K562 (cell line): Measurements from ENCODE around the gene ROPN1L. TPM values are rescaled to one million over a fixed set of nuclear protein-coding genes. Genes with fewer than 3 reads are reported as not detected.
A peak's percentile ranks its signal among the peaks of the same experiment; 100 is the strongest.

Source experiments
- ATAC-seq: fragments of 200-7000 bp; cut with Tn5 transposase; 3 replicates; pipeline ENCODE4 v1.9.1; 2020; ENCODE audit warnings: moderate library complexity
- BruUV-seq: library from RNA; stranded (reverse); fragments of 400-500 nt; replicated peaks from 2 replicates; lab custom pipeline; 2021; lab: Mats Ljungman, UMichigan
- CTCF ChIA-PET: fragments of 300-600 bp; formaldehyde crosslinking; extraction: SDS; loops from one replicate; lab custom pipeline; 2021; ENCODE audit warnings: low intra/inter-chr PET ratio; lab: Yijun Ruan, JAX
- POLR2A ChIA-PET: fragments of 300-600, 350-650 bp; sonication (Branson Sonifier 250); formaldehyde crosslinking; extraction: SDS; loops from one replicate; lab custom pipeline; 2021; ENCODE audit warnings: antibody characterized with exemption, inconsistent platforms; lab: Yijun Ruan, JAX
- DNase-seq, 4 experiments: peaks; one replicate each; pipeline versions ENCODE4 v3.0.0 to v3.0.0-alpha.2; 2011 to 2018; ENCODE audit warnings: low spot score in 3 of 4, mixed read lengths in 3 of 4; ENCODE audit errors: extremely low read depth in 1 of 4
- FAIRE-seq: peaks from 2 replicates; lab custom pipeline; 2011; peaks lifted over from hg19 to GRCh38; lab: Jason Lieb, UNC
- H2AFZ ChIP-seq: 2 replicates; pipeline ENCODE4 v1.6.0; 2011; ENCODE audit warnings: low read depth, low read length, control low read depth, inconsistent platforms
- H3K27ac ChIP-seq: fragments of 200-600 bp; 3 replicates; pipeline ENCODE4 v1.8.0; 2011; ENCODE audit warnings: low read depth, mild to moderate bottlenecking, control low read depth, inconsistent platforms, low read length, moderate library complexity, mixed read lengths; ENCODE audit errors: extremely low read depth
- H3K27me3 ChIP-seq, 2 experiments: fragments of 300-600 bp in 1 of 2; 2 replicates in 1 of 2; 3 replicates in 1 of 2; pipeline versions ENCODE4 v1.6.0 to v1.8.0; 2011; ENCODE audit warnings: inconsistent platforms in 2 of 2, low read length in 2 of 2, mild to moderate bottlenecking in 1 of 2, mixed read lengths in 1 of 2, moderate library complexity in 1 of 2; ENCODE audit not compliant: control insufficient read depth in 2 of 2, insufficient read depth in 2 of 2
- H3K36me3 ChIP-seq: fragments of 300-600 bp; 3 replicates; pipeline ENCODE4 v1.8.0; 2011; ENCODE audit warnings: mild to moderate bottlenecking, low read length, inconsistent platforms; ENCODE audit not compliant: control insufficient read depth, insufficient read depth
- H3K4me1 ChIP-seq, 2 experiments: fragments of 200-600 bp in 1 of 2; replicated peaks in 1 of 2; 2 replicates in 1 of 2; 3 replicates in 1 of 2; pipeline versions ENCODE4 v1.5.1 to v1.8.0; 2011; ENCODE audit warnings: inconsistent platforms in 2 of 2, low read length in 2 of 2, mild to moderate bottlenecking in 1 of 2, mixed read lengths in 1 of 2, moderate library complexity in 1 of 2; ENCODE audit not compliant: control insufficient read depth in 2 of 2, insufficient read depth in 2 of 2
- H3K4me2 ChIP-seq: 2 replicates; pipeline ENCODE4 v1.6.1; 2011; ENCODE audit warnings: low read length, control low read depth, inconsistent platforms, mixed read lengths; ENCODE audit not compliant: insufficient read depth
- H3K4me3 ChIP-seq: fragments of 200-600 bp; sonication (generic), shearing (Covaris generic); 2 replicates; pipeline ENCODE4 v1.5.1; 2016; ENCODE audit warnings: control low read depth, inconsistent platforms
- H3K79me2 ChIP-seq: fragments of 200-600 bp; 3 replicates; pipeline ENCODE4 v1.8.0; 2011; ENCODE audit warnings: low read length, inconsistent platforms; ENCODE audit not compliant: control insufficient read depth, insufficient read depth
- H3K9ac ChIP-seq, 2 experiments: 2 replicates each; pipeline versions ENCODE4 v1.6.0 to v1.6.1; 2011; ENCODE audit warnings: low read depth in 2 of 2, low read length in 2 of 2, control low read depth in 1 of 2, inconsistent platforms in 1 of 2, mild to moderate bottlenecking in 1 of 2, mixed read lengths in 1 of 2; ENCODE audit not compliant: insufficient read depth in 1 of 2
- H3K9me1 ChIP-seq: one replicate; pipeline ENCODE4 v1.6.0; 2011; ENCODE audit warnings: inconsistent platforms, mild to moderate bottlenecking, low read length, moderate library complexity; ENCODE audit not compliant: control insufficient read depth, insufficient read depth
- H3K9me3 ChIP-seq: replicated peaks from 2 replicates; pipeline ENCODE4 v1.5.1; 2011; ENCODE audit warnings: low read depth, low read length, inconsistent platforms; ENCODE audit not compliant: control insufficient read depth, insufficient read depth
- H4K20me1 ChIP-seq: replicated peaks from 2 replicates; pipeline ENCODE4 v1.6.1; 2011; ENCODE audit warnings: low read length, inconsistent platforms, mixed read lengths; ENCODE audit not compliant: control insufficient read depth, insufficient read depth
- CTCF ChIP-seq, 3 experiments: IDR thresholded peaks in 2 of 3; conservative IDR thresholded peaks in 1 of 3; 2 replicates each; pipeline ENCODE4 v1.5.1; 2011 to 2012; ENCODE audit warnings: low read length in 3 of 3, mild to moderate bottlenecking in 3 of 3, control low read depth in 2 of 3, improper control_type of control experiment in 1 of 3, inconsistent platforms in 1 of 3, low read depth in 1 of 3, mixed read lengths in 1 of 3, moderate library complexity in 1 of 3; ENCODE audit not compliant: insufficient read depth in 2 of 3
- EZH2 ChIP-seq: IDR thresholded peaks from 2 replicates; pipeline ENCODE4 v1.6.1; 2012; ENCODE audit warnings: low read depth, mild to moderate bottlenecking, inconsistent platforms, low read length, borderline replicate concordance
- GTF2A2 ChIP-seq: IDR thresholded peaks from 2 replicates; pipeline ENCODE4 v1.6.1; 2016; ENCODE audit warnings: mild to moderate bottlenecking, missing genetic modification characterization, missing compliant biosample characterization
- L3MBTL2 ChIP-seq: fragments of 450-650 bp; IDR thresholded peaks from 2 replicates; pipeline ENCODE4 v1.6.1; 2016; ENCODE audit warnings: mild to moderate bottlenecking, moderate library complexity
- RAD21 ChIP-seq, 2 experiments: fragments of 250-450 bp in 1 of 2; fragments of 450-650 bp in 1 of 2; sonication (Bioruptor Pico) in 1 of 2; formaldehyde crosslinking in 1 of 2; IDR thresholded peaks in 1 of 2; conservative IDR thresholded peaks in 1 of 2; 2 replicates each; pipeline versions ENCODE4 v1.4.0 to v1.8.0; 2020 to 2022; ENCODE audit warnings: mild to moderate bottlenecking in 2 of 2, moderate library complexity in 1 of 2
- SIX5 ChIP-seq, 2 experiments: IDR thresholded peaks; 2 replicates each; pipeline ENCODE4 v1.6.1; 2011; ENCODE audit warnings: low read length in 2 of 2, borderline replicate concordance in 1 of 2, low read depth in 1 of 2, mild to moderate bottlenecking in 1 of 2, moderate library complexity in 1 of 2; ENCODE audit not compliant: insufficient read depth in 1 of 2
- SP1 ChIP-seq: sonication (generic); formaldehyde crosslinking; IDR thresholded peaks from 2 replicates; pipeline ENCODE4 v1.8.1; 2022; ENCODE audit warnings: mild to moderate bottlenecking, missing genetic modification reagents
- YY1 ChIP-seq, 3 experiments: IDR thresholded peaks; 2 replicates each; pipeline ENCODE4 v1.6.1; 2011; ENCODE audit warnings: low read length in 2 of 3, mild to moderate bottlenecking in 2 of 3, moderate library complexity in 2 of 3, borderline replicate concordance in 1 of 3, control low read depth in 1 of 3, low read depth in 1 of 3; ENCODE audit not compliant: insufficient read depth in 3 of 3, insufficient replicate concordance in 2 of 3, control insufficient read depth in 1 of 3, insufficient read length in 1 of 3; ENCODE audit errors: extremely low read depth in 1 of 3
- WGBS: fragments of 100-300 bp; shearing (Covaris generic); methylation state at CpG from one replicate; pipeline ENCODE4 v1.1.6; 2016; ENCODE audit warnings: low coverage, mixed read lengths; ENCODE audit not compliant: insufficient coverage; ENCODE audit errors: missing lambda C conversion rate; 5-methylcytosine and 5-hydroxymethylcytosine counted together
- in situ Hi-C: fragments of 300-500 bp; cut with MboI; formaldehyde crosslinking; loops from 4 replicates; pipeline ENCODE4 v1.15.0; 2018; ENCODE audit warnings: inconsistent platforms, mixed read lengths
- intact Hi-C: fragments of 100-400 bp; cut with micrococcal nuclease; formaldehyde crosslinking; loops from 2 replicates; pipeline ENCODE4 v1.14.2; 2022
- polyA plus RNA-seq, 8 experiments: library from polyadenylated mRNA; depleted of rRNA in 4 of 8; stranded (reverse) in 5 of 8; unstranded in 3 of 8; fragments of >200 nt; fragmentation: Nextera tagmentation in 2 of 8; fragmentation: Illumina TruSeq in 1 of 8; extraction: Ambion mirVana in 2 of 8; extraction: Trizol in 1 of 8; gene quantifications; 2 replicates each; pipeline versions ENCODE4 v1.2.1 to v1.2.3, GENCODE V29; 2011 to 2014; ENCODE audit warnings: inconsistent platforms in 1 of 8, missing spikeins in 1 of 8
- total RNA-seq, 7 experiments: library from RNA; depleted of rRNA in 6 of 7; stranded (reverse); fragments of >200 nt in 6 of 7; fragmentation: Illumina TruSeq in 2 of 7; extraction: Trizol in 2 of 7; gene quantifications; 2 replicates each; pipeline versions ENCODE4 v1.2.1 to v1.2.3, GENCODE V29; 2011 to 2021; ENCODE audit warnings: low replicate concordance in 1 of 7
- TF ChIP-seq, protein P1 (sequence below): fragments of 450-650 bp; IDR thresholded peaks from 2 replicates; pipeline ENCODE4 v1.6.1; 2017; ENCODE audit warnings: antibody characterized with exemption, mild to moderate bottlenecking
- TF ChIP-seq, protein P2 (sequence below): sonication (generic); formaldehyde crosslinking; IDR thresholded peaks from 2 replicates; pipeline ENCODE4 v1.8.0; 2022; ENCODE audit warnings: mild to moderate bottlenecking, missing genetic modification reagents
- TF ChIP-seq, protein P3 (sequence below): sonication (generic); formaldehyde crosslinking; IDR thresholded peaks from 2 replicates; pipeline ENCODE4 v1.8.1; 2023; ENCODE audit warnings: mild to moderate bottlenecking, missing genetic modification reagents

Gene ROPN1L
- total and polyA plus RNA-seq, 9 of the 15 experiments (the other 6 are each of a cell fraction or from before 2014, with no cell fraction given): 0.04 to 0.85 (median 0.24) TPM; not detected in 3

DNA sequence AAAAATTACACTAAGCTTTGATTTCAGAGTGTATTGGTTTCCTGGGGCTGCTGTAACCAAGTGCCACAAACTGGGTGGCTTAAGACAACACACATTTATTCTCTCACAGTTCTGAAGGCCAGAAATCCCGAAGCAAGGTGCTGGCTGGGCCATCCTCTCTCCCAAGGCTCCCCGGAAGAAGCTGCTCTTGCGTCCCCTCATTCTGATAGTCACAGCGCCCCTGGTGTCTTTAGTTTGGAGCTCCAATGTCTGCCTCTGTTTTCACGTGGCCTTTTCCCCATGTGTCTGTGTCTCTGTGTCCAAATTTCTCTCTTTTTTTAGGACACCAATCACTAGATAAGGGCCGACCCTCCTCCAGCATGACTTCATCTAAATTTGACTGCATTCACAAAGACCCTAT lies 56.7 kb downstream of the ROPN1L start:
- H3K4me1 ChIP-seq: peaks cover 13 to 24% of the 10 kb centered on the region in 2 experiments
- H3K4me3 ChIP-seq: no peak overlapping the region
- ChIA-PET POLR2A (interaction anchor here (2.5 kb wide), 1 partner anchor 9 kb away, joined by 11 read pairs; no protein-coding TSS in a partner anchor), CTCF (no interaction called here)
- ATAC-seq (peak; percentile 47), DNase-seq (peak in 2 of 4 experiments; percentile 35 to 62), FAIRE-seq (peak; percentile 60)
- BruUV-seq: no TSS peak
- no peaks in the 10 kb centered on the region for H3K36me3 ChIP-seq
- 15% methylated on average over 6 of the region's 6 CpGs for WGBS
- no peaks in the 10 kb centered on the region for H3K9me1 ChIP-seq
- no peaks in the 10 kb centered on the region for H3K27me3 ChIP-seq
- H3K4me2 ChIP-seq: no peak overlapping the region
- H3K27ac ChIP-seq: no peak overlapping the region
- no peaks in the 10 kb centered on the region for H3K79me2 ChIP-seq
- in situ Hi-C loops (no loop called here), intact Hi-C loops (no loop called here)
- H3K9ac ChIP-seq: no peak overlapping the region
- peak overlapping the region; percentile 69 for H2AFZ ChIP-seq
- no peaks in the 10 kb centered on the region for H4K20me1 ChIP-seq
- H3K9me3 ChIP-seq: peaks cover 6% of the 10 kb centered on the region
- TF ChIP-seq RAD21 (CRISPR knock-in tag; conservative IDR thresholded peaks at IDR 0.05 in 1 of 2, IDR thresholded peaks at IDR 0.05 in 1 of 2): peak in 1 of 2 experiments; percentile 24; a peak in 1 of 4 replicates
- TF ChIP-seq, protein P1, sequence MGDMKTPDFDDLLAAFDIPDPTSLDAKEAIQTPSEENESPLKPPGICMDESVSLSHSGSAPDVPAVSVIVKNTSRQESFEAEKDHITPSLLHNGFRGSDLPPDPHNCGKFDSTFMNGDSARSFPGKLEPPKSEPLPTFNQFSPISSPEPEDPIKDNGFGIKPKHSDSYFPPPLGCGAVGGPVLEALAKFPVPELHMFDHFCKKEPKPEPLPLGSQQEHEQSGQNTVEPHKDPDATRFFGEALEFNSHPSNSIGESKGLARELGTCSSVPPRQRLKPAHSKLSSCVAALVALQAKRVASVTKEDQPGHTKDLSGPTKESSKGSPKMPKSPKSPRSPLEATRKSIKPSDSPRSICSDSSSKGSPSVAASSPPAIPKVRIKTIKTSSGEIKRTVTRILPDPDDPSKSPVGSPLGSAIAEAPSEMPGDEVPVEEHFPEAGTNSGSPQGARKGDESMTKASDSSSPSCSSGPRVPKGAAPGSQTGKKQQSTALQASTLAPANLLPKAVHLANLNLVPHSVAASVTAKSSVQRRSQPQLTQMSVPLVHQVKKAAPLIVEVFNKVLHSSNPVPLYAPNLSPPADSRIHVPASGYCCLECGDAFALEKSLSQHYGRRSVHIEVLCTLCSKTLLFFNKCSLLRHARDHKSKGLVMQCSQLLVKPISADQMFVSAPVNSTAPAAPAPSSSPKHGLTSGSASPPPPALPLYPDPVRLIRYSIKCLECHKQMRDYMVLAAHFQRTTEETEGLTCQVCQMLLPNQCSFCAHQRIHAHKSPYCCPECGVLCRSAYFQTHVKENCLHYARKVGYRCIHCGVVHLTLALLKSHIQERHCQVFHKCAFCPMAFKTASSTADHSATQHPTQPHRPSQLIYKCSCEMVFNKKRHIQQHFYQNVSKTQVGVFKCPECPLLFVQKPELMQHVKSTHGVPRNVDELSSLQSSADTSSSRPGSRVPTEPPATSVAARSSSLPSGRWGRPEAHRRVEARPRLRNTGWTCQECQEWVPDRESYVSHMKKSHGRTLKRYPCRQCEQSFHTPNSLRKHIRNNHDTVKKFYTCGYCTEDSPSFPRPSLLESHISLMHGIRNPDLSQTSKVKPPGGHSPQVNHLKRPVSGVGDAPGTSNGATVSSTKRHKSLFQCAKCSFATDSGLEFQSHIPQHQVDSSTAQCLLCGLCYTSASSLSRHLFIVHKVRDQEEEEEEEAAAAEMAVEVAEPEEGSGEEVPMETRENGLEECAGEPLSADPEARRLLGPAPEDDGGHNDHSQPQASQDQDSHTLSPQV: 0 out of 2 replicates have a peak, but pooled peaks have one; percentile 33
- TF ChIP-seq, protein P2, sequence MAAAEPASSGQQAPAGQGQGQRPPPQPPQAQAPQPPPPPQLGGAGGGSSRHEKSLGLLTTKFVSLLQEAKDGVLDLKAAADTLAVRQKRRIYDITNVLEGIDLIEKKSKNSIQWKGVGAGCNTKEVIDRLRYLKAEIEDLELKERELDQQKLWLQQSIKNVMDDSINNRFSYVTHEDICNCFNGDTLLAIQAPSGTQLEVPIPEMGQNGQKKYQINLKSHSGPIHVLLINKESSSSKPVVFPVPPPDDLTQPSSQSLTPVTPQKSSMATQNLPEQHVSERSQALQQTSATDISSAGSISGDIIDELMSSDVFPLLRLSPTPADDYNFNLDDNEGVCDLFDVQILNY (CRISPR knock-in tag): no peak
- no peak for TF ChIP-seq GTF2A2 (tag)
- TF ChIP-seq, protein P3, sequence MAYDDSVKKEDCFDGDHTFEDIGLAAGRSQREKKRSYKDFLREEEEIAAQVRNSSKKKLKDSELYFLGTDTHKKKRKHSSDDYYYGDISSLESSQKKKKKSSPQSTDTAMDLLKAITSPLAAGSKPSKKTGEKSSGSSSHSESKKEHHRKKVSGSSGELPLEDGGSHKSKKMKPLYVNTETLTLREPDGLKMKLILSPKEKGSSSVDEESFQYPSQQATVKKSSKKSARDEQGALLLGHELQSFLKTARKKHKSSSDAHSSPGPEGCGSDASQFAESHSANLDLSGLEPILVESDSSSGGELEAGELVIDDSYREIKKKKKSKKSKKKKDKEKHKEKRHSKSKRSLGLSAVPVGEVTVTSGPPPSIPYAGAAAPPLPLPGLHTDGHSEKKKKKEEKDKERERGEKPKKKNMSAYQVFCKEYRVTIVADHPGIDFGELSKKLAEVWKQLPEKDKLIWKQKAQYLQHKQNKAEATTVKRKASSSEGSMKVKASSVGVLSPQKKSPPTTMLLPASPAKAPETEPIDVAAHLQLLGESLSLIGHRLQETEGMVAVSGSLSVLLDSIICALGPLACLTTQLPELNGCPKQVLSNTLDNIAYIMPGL (CRISPR knock-in tag): no peak
- no peak for TF ChIP-seq EZH2
- TF ChIP-seq SP1 (CRISPR knock-in tag): no peak
- TF ChIP-seq SIX5 (IDR thresholded peaks at IDR 0.05; ENCODE audit: borderline replicate concordance in 1 of 2, insufficient read depth in 1 of 2, low read depth in 1 of 2, low read length in 2 of 2): no peak
- peak in 1 of 3 experiments; percentile 55 for TF ChIP-seq YY1 (IDR thresholded peaks at IDR 0.05; ENCODE audit: borderline replicate concordance in 1 of 3, control insufficient read depth in 1 of 3, extremely low read depth in 1 of 3, insufficient read depth in 3 of 3, insufficient read length in 1 of 3, insufficient replicate concordance in 2 of 3, low read depth in 1 of 3, low read length in 2 of 3)
- peak; percentile 76 for TF ChIP-seq L3MBTL2
- TF ChIP-seq CTCF (IDR thresholded peaks at IDR 0.05 in 2 of 3, conservative IDR thresholded peaks at IDR 0.05 in 1 of 3; ENCODE audit: insufficient read depth in 2 of 3, low read depth in 1 of 3, low read length in 3 of 3): peak; percentile 40 to 54 (median 41)
